OCI-M2 (cell line): Measurements from ENCODE around the gene SH3BP4.

ENCODE experiments used
- DNase-seq: peaks from one replicate; lab custom pipeline; 2025; ENCODE audit not compliant: unreplicated experiment; lab: John Stamatoyannopoulos, UW

The SH3BP4 gene

DNA sequence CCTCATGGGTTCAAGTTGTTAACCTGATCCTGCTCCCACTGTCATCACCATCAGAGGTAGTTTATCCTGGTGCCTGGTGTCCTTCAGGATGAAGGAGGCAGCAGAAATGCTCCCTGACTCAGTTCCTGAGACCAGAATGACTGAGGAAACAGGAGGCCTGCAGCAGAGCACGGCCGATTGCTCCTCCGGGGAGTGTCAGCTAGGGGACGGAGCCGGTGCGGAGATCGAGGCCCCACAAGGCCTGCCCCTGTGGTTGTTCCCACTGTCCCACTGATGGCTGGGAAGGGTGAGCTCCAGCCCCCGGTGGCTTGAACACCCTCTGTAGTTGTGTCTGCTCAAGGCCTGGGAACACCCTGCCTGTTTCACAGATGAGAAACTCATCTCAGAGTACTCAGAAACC is 45.6 kb downstream of the SH3BP4 start:
- DNase-seq: no peak

DNA sequence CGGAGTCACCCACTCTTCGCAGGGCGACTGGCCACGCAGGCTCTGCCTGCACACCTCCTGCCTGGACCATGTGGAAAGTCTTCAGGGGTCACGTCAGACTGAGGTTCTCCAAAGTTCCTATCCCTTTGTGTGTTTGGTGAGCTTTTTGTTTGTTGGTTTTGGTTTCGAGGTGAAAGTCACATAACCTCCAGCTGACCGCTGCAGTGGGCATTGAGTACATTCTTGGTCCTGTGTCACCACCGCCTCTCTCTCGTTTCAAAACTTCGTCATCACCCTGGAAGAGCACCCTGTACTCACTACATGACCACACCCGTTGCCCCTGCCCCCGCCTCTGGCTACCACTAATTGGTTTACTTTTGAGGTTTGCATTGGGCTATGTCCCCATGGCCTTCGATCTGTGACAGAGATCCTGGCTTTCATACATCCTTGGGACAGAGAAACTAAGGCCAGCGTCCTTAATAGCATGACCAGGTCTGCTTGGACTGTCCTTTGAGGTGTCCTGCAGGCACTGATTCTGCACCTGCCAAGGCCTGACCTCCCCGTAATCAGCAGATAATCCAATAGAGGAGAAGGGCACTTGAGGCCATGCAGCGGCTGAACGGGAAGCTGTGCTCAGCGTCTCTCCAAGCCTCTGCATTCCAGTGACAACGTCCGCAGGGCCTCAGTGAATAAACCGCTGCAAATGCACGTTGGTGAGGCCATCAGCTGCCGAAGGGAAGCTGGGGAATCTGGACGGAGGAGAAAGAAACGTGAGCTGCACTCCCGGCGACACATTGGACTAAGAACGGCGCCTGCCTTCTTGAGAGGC is 46.8 kb downstream of the SH3BP4 start:
- DNase-seq: no peak

DNA sequence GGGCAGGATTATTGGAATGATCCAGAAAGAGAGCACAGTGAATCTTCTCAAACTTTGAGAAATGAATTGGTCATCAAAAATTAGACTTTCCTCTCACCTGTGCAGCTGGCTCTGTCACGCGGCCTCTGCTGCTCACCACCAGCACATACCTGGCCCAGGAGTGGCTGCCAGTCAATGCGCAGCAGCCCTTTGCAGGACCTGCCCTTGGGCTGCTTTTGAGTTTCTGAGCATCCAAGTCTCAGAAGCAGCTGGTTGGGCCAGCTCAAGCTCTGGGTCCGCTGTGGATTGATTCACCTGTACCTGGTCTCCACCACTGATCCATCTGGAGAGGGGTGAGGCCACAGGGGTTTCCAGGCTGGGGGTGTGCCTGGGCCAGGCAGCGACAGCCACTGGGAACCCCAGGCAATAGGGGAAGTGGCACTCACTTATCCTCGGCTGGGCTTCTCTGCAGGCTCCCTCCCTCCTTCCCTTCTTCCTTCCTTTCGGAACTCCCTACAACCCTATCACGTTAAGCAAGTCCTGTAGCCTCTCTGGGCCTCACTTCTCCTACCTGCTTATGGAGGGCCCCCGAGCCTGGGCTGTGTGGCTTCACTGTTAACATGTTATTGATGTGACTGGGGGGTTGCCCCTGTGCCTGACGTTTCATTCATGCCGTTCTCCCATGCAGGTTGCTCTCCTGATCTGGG is 48.1 kb downstream of the SH3BP4 start:
- no peak for DNase-seq

DNA sequence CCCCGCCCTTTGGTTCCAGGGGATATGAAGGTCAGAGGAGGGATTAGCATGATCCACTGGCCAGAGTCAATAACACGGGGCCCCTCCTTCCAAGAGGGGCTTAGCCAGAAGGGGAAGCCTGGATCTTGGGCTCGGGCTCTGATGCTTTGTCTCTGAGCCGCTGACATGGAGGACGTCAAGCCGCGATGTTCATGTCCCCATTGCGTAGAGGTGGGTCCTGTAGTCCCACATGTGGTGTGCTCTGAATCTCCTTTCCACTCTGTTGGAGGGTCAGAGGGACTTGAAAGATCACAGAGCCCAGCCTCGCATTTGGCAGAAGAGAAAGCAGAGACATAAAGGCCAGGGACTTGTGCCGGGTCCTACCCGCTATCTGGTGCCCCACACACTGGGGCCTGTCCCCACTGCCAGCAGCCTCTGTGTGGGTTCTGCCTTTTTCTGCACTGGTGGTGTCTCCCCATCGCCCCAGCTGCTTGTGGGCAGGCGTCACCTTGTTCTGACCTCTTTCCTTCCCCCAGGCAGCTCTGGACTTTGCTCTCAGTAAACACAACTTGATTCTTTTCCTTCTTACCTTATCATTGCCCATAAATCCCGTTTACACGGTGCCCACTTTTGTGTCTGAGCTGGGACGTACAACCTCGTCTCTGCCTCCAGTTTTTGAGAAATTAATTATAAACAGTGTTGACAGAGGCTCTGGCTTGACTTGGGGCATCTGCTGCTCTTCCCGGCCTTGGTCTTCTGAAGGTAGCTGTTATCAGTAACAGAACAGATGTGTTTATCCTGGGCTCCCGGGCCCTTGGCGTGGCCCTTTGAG is 48.8 kb downstream of the SH3BP4 start:
- DNase-seq: no peak

DNA sequence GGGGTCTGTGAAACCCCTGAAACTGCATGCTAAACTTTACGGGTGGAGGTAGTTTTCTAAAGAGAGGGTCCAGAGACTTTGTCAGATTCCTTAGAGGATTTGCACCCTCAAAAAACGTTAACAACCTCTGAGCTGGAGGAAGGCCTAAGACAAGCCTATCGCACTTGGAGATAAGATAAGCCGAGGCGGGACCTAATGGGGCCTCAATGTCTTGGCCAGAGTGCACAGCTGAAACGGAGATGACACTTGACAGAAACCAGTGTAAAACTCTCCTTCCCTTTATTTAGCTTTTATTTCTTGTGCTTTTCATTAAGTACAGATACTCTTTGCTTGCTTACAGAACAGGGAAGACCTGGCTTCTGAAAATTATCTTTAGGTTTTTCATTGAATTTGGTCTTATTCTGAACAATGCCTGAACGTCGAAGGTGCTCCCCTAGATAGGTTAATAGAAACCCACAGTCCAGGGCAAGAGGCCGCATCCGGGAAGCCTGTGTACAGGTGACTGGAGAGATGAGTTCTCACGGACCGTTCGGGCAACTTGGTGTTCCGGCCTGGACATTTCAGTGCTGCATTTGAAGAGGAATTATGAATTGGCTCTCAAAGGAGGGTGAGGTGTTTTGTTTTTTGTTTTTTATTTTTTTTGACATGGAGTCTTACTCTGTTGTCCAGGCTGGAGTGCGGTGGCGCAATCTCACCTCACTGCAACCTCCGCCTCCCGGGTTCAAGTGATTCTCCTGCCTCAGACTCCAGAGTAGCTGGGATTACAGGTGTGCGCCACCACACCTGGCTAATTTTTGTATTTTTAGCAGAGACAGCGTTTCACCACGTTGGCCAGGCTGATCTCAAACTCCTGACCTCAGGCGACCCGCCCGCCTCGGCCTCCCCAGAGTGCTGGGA is 49.7 kb downstream of the SH3BP4 start:
- DNase-seq: no peak

DNA sequence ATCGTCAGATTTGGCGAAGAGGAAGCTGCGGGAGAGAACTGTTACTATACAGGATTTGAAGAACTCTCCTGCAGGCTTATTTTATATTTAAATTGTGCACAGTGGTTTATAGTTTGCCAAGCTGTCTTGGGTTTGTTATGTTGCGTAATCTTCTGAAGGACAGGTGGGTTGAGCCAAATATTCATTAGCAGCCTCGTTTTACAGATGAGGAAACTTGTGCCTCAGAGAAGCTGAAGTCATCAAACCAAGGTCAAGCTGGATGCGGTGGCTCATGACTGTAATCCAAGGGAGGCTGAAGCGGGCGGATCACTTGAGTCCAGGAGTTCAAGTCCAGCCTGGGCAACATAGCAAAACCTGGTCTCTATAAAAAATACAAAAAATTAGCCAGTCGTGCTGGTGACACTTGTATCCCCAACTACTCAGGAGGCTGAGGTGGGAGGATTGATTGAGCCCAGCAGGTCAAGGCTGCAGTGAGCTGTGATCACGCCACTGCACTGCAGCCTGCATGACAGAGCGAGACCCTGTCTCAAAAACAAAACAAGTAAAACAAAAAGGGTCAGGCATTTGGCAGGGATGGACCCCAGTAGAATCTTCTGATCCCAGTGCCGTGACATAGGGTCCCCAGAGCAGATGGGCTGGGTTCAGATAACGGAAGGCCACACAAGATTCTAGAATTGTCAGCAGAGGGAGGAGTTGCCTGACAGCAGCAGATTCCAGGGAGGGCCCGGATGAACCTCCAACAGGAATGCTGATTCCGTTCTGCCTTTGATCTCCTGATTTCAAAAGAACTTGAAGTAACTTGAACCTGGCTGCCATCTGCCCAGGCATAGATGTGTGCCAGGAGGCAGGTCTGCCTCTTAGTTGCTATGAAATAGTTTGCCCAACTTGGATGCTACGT is 50.6 kb downstream of the SH3BP4 start:
- no peak for DNase-seq

DNA sequence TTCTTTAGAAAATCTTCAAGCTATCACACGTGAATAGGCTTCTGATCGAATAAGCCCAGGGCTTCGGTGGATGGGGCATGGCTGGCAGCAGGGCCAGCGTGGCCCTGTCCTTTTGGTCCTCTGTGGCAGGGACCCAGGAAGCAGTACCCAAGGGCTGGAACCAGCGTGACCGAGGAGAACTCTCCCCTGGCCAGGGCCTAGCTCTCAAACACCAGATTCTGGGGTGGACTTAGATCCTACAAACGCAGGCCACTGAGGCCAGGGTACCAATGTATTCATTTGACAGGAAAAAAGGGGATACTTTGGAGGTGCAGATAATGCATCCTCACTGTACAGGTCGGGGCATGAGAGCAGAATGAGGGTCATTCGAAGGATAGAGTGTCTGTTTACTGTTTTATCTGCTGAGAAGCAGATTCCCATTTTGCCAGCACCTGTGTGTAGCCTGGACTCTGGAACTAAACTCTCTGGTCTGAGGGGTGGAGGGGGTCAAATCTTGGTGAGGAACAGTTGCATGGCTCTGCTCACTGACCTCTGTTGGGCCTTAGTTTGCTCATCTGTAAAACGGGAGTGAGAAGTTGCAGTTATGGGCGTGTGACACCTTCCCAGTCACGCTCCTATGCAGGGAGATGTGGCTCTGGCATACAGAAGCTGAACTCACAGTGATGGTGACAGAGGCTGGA is 51.4 kb downstream of the SH3BP4 start:
- DNase-seq: no peak

DNA sequence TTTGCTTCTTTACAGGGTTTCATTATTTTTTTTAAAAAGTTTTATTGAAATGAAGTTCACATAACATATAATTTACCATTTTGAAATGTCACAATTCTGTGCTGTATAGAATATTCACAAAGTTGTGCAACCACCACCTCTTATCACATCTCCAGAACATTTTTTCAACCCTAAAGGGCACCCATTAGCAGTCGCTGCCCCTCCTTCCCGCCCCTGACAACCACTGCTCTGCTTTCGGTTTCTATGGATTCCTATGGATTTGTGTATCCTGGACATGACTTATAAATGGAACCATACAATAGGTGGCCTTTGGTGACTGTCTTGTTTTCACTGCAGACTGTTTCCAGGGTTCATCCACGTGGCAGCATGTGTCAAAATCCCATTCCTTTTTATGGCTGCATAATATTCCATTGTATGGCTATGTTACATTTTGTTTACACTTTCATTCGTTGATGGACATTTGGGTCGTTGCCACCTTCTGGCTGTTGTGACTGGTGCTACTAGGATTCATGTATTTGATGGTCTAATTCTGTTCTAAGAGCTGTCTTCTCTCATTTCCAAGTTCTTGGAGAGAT is 52.6 kb downstream of the SH3BP4 start:
- DNase-seq: no peak

DNA sequence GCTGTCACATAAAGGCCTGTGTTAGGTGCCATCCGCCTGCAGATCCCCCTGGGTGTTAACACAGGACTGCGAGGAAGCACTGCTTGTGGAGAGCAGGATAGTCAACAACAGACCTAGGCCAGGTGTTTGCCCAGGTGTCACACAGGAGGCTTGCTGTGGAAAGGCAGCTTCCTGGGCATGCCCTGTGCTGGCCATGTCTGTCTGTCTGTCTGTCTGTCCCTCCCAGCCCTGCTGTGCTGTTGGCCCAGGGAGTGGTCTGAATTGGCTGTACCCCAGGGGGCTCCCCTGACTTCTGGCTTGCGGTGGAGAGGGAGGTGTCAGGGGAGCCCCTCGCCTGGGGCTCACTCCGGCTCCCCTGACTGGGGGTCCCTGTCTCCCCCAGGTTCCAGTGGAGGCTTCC is 53.2 kb downstream of the SH3BP4 start:
- no peak for DNase-seq

DNA sequence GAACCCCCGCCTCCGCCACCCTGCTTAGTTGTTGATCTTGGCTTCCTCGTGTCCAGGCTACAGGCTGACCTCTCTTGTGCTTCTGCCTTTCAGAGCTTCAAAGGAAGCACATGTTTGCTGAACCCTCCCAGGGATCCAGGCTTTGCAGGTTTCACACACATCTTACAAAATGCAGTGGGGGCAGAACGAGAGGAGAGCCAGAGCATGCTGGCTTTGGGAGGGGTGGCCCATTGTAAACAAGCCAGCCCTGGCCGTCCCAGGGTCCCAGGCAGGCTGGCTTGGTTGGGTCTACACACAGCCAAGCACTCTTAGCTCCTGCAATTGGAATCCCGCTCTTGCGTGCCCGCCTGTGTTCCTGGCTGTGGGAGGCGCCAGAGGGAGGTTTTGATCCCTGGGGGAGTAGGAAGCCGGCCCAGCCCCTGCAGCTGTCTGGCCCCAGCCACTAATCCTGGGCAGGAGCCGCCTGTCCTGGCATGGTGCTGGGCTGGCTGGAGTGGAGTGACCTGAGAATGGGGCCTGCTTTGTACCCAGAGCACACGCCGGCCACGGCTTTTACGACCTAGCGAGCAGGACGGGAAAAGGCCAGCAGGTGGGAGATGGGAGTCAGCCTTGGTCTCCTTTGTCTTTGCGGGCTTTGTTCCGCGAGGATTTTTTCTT is 53.9 kb downstream of the SH3BP4 start:
- no peak for DNase-seq

DNA sequence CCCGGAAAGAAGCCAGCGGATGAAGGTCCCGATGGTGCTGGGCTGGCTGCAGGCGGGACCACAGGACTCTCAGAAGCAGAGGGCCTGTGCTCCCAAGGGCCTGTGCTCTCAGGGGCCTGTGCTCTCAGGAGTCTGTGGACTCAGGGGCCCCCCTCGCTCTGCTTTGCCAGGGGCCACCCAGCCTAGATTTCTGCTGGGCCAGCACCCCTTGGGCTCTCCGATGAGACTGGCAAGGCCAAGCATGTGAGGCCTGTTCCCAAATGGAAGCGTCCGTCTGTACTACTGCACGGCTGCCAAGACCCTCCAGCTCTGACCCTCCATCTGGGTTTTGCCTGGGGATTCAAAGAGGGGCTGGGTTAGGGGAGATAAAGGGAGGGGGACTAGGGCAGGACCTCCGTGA is 54.6 kb downstream of the SH3BP4 start:
- no peak for DNase-seq

DNA sequence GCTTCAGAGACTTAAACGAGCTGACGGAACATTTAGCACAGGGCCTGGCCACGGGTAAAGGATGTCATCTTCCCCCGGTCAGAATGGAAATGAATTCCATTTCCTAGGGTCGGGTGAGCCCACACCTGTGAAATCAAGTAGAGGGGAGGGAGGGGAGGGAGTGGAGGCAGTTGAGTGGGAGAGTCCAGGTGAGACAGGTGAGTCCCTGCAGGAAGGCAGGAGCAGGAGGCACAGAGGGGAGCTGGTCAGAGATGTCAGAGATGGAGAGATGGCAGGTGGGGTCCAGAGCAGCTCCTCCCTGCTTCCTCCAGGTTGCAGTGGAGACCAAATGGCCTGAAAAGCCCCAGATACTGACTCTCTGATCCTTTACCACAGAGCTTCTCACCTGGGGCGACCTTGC is 55.2 kb downstream of the SH3BP4 start:
- no peak for DNase-seq

DNA sequence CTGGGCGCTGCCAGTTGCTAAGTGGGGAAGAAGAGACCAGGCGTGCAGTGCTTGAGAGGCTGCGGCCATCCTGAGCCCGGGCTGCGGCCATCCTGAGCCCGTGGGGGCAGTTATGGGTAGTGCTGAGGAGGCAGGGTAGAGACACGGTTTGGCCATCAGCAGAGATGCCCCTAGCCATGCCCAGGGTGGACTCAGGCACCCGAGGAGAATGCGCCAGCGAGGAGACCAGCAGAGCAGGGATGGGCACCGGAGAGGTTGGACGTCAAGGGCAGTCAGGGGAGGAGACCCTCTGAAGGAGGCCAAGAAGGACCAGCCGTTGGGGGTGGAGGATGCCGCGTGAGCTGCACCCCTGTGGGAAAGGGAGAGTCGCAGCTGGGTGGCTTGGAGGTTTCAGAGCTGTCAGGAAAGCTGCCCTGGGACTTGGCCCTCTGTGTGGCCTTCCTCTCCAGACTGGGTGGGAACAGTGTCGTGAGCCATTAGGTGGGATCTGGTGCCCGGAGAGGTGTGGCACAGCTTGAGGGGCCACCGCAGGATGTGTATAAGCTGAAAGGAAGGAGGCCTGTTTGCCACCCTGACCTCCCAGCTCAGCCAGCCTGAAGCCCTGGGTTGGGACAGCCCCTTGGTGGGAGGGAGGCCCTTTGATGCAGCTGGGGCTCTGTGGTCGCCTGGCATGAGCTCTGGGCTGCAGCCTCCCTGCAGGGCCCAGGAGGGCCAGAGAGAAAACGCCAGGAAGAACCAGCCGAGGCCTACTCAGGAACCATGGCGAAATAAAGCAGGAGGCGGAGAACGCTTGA is 56.0 kb downstream of the SH3BP4 start:
- no peak for DNase-seq

DNA sequence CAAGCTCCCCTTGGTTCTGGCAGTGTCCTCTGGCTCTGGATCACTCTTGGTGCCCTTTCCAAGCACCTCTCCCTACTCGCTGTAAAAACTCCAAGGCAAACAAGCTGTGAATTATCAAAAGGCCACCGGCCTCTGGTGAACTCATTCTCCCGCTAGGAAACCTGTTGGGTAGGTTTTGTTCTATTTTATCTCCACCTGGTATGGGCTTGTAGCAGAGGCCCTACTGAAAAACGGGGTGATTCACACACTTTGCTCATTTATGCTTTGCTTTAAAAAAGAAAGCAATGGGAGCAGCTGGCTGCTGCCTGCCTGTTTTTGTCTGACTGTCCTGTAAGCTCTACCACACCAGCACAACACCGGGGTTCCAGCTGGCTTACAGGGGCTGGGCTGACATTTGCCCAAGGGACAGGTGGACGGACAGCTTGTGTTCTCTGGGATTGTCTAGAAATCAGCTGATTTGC is 56.8 kb downstream of the SH3BP4 start:
- no peak for DNase-seq

DNA sequence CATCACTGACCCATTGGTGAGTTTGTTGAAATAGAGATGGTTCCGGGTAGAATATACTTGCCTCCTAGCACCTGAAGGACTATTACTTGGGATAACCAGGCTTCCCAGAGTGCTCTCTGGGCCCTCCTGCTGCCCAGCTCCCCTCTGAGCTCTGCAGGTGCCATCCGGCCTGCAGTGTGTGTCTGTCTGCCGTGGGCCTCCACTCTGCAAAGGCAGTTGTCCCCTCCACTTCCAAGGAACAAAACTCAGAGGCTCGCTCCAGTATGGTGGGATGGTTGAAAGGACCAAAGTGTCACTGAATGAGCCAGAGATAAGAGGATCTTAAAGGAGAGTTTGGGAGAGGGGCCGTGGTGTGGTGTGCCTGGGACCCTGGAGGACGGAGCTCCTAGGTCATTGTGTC is 57.3 kb downstream of the SH3BP4 start:
- no peak for DNase-seq

DNA sequence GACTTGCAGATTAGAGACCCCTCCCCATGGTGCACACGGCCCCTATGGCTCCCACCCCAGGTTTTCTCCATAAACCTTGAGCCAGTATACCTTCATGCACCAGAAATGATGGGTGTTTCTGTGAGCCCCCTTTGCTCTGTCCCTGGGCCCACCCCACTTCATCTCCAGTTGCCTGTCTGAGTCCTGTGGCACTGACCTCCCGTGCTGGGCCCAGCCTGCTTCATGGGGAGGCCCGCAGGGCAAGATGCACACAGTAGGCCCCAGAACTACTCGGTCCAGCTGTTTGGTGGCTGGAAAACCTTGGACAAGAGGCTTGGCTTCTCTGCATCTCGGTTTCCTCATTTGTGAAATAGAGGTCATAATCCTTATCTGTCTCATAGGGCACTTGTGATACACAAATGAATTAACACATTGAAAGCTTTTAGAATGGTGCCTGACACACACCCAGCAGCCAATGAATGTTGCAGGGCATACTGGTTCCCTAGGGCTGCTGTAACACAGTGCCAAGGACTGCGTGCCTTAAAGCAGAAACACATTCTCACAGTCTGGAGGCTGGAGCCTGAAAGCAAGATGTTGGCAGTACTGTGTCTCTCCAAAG is 58.4 kb downstream of the SH3BP4 start:
- DNase-seq: no peak

DNA sequence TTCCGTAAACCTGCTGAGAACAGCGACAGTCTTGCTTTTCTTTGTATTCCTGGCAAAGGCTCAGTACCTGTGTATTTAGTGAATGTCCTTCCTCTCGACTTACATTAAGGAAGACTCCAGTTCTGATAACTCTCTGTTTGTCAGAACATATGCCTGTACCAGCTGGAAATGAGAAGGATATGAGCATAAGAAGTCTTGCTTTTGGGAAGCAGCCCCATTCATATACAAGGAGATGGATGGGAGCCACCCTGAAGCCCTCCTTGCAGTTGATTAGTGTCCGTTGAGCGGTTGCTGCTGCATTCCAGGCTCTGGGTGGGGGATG is 59.8 kb downstream of the SH3BP4 start:
- no peak for DNase-seq
